ENCODE data around the gene MID1. TPM values are rescaled to one million over a fixed set of nuclear protein-coding genes. Genes with fewer than 3 reads are reported as not detected.

Gene MID1
- polyA plus RNA-seq, 2 of the 4 experiments (the other 2 are of a cell fraction), result 59.5 to 106 TPM

DNA sequence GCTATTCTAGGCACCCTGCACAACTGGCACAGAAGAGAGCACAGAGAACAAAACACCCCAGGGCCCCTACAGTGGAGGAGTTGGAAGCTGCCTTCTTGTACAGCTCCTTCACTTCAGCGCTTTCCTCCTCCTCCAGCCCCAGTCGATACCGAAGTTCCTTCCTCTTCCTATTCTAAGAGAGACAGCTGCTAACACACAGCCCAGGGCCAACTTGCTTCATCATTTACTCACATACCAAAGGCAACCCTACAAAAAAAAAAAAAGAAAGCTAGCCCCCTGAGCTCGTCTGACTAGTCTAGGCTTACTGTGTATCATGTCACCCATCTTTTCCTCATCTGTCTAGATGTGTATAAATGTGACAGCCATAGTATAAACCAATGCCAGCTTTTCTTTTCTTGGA, 64.5 kb downstream of the MID1 start (continued):
- TF ChIP-seq, protein P1, sequence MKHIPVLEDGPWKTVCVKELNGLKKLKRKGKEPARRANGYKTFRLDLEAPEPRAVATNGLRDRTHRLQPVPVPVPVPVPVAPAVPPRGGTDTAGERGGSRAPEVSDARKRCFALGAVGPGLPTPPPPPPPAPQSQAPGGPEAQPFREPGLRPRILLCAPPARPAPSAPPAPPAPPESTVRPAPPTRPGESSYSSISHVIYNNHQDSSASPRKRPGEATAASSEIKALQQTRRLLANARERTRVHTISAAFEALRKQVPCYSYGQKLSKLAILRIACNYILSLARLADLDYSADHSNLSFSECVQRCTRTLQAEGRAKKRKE (CRISPR knock-in tag; IDR thresholded peaks at IDR 0.05; ENCODE audit: low read depth), result no peak
- TF ChIP-seq HDAC2 (IDR thresholded peaks at IDR 0.05), result no peak
- TF ChIP-seq CBX8 (IDR thresholded peaks at IDR 0.05), result no peak
- TF ChIP-seq SREBF2 (IDR thresholded peaks at IDR 0.05), result no peak
- TF ChIP-seq JUN (IDR thresholded peaks at IDR 0.05), result no peak
- no peak for TF ChIP-seq RFX5 (IDR thresholded peaks at IDR 0.05)
- no peak for TF ChIP-seq CEBPB (IDR thresholded peaks at IDR 0.05)

DNA sequence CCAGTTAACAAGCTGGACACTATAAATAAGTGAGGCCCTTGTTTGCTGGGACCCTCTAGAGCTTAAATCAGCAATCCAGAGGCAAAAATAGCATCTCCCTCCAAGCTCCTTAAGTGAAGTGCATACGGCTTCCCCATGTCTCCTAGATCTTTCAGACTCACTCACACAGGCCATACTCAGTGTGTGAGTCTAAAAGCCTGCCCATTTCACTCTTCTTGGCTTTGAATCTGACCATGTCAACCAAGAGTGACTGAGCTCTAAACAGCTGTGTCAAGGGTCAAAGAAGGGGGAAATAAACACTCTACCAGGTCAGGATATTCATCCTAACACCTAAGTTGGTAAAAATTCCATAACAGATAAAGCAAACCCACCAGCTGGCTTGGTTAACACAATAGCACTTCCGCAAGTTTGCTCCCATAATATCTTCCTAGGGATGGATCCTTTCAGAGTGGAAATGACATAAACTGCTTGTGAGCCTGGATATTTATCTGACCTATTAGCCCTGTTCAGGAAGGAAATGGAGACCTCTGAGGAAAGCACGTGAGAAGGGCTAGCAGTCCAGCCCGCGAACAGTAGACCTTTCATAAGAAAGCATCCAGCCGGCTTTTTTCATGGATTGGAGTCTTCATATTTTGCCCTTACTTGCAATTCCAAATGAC, 65.6 kb downstream of the MID1 start:
- CTCF ChIA-PET, result interaction anchor here (0.6 to 1.1 kb wide), 3 partner anchors 9 to 365 kb away, joined by 3 read pairs; no protein-coding TSS in a partner anchor
- ATAC-seq (no peak; a peak in 2 of 6 replicates), DNase-seq (ENCODE audit: low read depth in 1 of 2, low spot score in 1 of 2) (no peak), FAIRE-seq (no peak)
- Histone ChIP-seq H3K4me3 (no peak overlapping the region), H3K9me3 (no peaks in the 10 kb centered on the region), H3K4me2 (no peak overlapping the region), H3K4me1 (peaks cover 70% of the 10 kb centered on the region), H3K27ac (peak overlapping the region in 1 of 2 experiments; percentile 39; a peak in 2 of 6 replicates)
- 84% methylated on average over 6 of the region's 6 CpGs for WGBS (ENCODE audit: missing lambda C conversion rate)
- no peak for TF ChIP-seq HEYL (CRISPR knock-in tag; IDR thresholded peaks at IDR 0.05)
- TF ChIP-seq, protein P2, sequence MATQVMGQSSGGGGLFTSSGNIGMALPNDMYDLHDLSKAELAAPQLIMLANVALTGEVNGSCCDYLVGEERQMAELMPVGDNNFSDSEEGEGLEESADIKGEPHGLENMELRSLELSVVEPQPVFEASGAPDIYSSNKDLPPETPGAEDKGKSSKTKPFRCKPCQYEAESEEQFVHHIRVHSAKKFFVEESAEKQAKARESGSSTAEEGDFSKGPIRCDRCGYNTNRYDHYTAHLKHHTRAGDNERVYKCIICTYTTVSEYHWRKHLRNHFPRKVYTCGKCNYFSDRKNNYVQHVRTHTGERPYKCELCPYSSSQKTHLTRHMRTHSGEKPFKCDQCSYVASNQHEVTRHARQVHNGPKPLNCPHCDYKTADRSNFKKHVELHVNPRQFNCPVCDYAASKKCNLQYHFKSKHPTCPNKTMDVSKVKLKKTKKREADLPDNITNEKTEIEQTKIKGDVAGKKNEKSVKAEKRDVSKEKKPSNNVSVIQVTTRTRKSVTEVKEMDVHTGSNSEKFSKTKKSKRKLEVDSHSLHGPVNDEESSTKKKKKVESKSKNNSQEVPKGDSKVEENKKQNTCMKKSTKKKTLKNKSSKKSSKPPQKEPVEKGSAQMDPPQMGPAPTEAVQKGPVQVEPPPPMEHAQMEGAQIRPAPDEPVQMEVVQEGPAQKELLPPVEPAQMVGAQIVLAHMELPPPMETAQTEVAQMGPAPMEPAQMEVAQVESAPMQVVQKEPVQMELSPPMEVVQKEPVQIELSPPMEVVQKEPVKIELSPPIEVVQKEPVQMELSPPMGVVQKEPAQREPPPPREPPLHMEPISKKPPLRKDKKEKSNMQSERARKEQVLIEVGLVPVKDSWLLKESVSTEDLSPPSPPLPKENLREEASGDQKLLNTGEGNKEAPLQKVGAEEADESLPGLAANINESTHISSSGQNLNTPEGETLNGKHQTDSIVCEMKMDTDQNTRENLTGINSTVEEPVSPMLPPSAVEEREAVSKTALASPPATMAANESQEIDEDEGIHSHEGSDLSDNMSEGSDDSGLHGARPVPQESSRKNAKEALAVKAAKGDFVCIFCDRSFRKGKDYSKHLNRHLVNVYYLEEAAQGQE (IDR thresholded peaks at IDR 0.05), result no peak
- no peak for TF ChIP-seq CBX2 (IDR thresholded peaks at IDR 0.05; ENCODE audit: borderline replicate concordance, low read depth)
- TF ChIP-seq MYC (IDR thresholded peaks at IDR 0.05; ENCODE audit: borderline replicate concordance, low read length), result no peak
- TF ChIP-seq ZFP36 (IDR thresholded peaks at IDR 0.05; ENCODE audit: borderline replicate concordance, partially characterized antibody), result no peak
- no peak for TF ChIP-seq EP300 (IDR thresholded peaks at IDR 0.05)
- POLR2A ChIA-PET, result interaction anchor here (0.6 kb wide), 1 partner anchor 14 kb away, joined by 4 read pairs; no protein-coding TSS in a partner anchor

DNA sequence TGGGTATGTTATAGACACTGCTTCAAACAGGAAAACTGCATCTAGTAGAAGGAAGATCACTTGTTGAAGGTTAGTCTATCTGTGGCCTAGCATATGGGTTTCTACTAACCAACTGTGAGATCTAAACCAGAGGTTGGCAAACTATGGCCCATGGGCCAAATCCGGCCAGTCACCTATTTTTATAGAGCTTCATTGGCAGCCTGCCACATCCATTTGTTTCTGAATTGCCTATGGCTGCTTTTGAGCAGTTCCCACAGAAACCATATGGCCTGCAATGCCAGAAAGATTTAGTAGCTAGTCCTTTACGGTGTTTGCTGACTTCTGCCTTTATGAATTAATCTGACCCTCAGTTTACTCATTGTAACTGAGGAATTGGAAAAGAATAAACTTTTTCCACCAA, 71.1 kb downstream of the MID1 start:
- WGBS (ENCODE audit: missing lambda C conversion rate), result 51% methylated on average over 2 of the region's 2 CpGs
- DNase-seq (ENCODE audit: low read depth in 1 of 2, low spot score in 1 of 2) (no peak), ATAC-seq (peak in 1 of 2 experiments; percentile 51; a peak in 3 of 6 replicates), FAIRE-seq (peak; percentile 93)
- TF ChIP-seq, protein P3, sequence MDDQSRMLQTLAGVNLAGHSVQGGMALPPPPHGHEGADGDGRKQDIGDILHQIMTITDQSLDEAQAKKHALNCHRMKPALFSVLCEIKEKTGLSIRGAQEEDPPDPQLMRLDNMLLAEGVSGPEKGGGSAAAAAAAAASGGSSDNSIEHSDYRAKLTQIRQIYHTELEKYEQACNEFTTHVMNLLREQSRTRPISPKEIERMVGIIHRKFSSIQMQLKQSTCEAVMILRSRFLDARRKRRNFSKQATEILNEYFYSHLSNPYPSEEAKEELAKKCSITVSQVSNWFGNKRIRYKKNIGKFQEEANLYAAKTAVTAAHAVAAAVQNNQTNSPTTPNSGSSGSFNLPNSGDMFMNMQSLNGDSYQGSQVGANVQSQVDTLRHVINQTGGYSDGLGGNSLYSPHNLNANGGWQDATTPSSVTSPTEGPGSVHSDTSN (IDR thresholded peaks at IDR 0.05), result no peak
- Histone ChIP-seq H3K4me2 (peak overlapping the region; percentile 49), H3K27ac (peak overlapping the region; percentile 36 to 57; a peak in 4 of 6 replicates), H3K4me1 (peaks cover 75% of the 10 kb centered on the region), H3K9me3 (no peaks in the 10 kb centered on the region), H3K4me3 (no peak overlapping the region)
- POLR2A ChIA-PET, result no interaction called here
- CTCF ChIA-PET, result interaction anchor here (1.6 kb wide), 1 partner anchor 67 kb away, joined by 3 read pairs; no protein-coding TSS in a partner anchor

DNA sequence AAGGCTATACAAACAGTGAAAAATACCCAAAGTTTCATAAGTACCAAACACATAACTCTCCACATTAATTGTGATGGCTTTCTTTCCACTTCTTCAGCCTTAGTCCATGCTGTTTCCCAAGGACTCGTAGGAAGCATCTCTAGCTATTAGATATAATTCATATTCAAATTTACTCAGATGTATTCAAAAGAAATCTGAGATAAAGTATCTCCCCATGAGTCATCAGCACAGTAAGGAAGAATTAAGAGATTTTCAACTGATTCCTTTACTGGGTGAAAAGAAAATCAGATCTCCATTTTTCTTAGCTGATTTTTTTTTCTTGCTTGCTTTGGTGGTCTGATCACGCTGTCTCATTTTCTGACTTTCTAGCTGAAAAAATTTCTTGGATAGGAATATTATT, 71.7 kb downstream of the MID1 start:
- Histone ChIP-seq H3K27ac (peak overlapping the region; percentile 18 to 36; a peak in 2 of 6 replicates), H3K4me3 (no peak overlapping the region), H3K4me2 (peak overlapping the region; percentile 49), H3K9me3 (no peaks in the 10 kb centered on the region), H3K4me1 (peaks cover 74% of the 10 kb centered on the region)
- DNase-seq (ENCODE audit: low read depth in 1 of 2, low spot score in 1 of 2) (no peak), FAIRE-seq (no peak), ATAC-seq (no peak; a peak in 1 of 6 replicates)
- 86% methylated on average over 2 of the region's 2 CpGs for WGBS (ENCODE audit: missing lambda C conversion rate)
- ChIA-PET CTCF (interaction anchor here (1.6 kb wide), 1 partner anchor 67 kb away, joined by 3 read pairs; no protein-coding TSS in a partner anchor), POLR2A (no interaction called here)
- no peak for TF ChIP-seq CEBPB (IDR thresholded peaks at IDR 0.05)
- TF ChIP-seq FOSL2 (IDR thresholded peaks at IDR 0.05), result no peak
- peak; percentile 22; the same call in 1 of the 2 replicates for TF ChIP-seq FOSL2 (CRISPR knock-in tag; IDR thresholded peaks at IDR 0.05)
